HL-60/S4 treated with phorbol 12-myristate 13-acetate at 8.2 ng/mL for 4 days and 3 days (cell line): Measurements from ENCODE around the gene PRDM15.

ENCODE experiments used
- in situ Hi-C: fragments of 300-500 bp; cut with MboI; formaldehyde crosslinking; loops from 2 replicates; pipeline ENCODE4 v1.15.0; 2022; ENCODE audit warnings: low sequenced_read_pairs

PRDM15 gene

DNA sequence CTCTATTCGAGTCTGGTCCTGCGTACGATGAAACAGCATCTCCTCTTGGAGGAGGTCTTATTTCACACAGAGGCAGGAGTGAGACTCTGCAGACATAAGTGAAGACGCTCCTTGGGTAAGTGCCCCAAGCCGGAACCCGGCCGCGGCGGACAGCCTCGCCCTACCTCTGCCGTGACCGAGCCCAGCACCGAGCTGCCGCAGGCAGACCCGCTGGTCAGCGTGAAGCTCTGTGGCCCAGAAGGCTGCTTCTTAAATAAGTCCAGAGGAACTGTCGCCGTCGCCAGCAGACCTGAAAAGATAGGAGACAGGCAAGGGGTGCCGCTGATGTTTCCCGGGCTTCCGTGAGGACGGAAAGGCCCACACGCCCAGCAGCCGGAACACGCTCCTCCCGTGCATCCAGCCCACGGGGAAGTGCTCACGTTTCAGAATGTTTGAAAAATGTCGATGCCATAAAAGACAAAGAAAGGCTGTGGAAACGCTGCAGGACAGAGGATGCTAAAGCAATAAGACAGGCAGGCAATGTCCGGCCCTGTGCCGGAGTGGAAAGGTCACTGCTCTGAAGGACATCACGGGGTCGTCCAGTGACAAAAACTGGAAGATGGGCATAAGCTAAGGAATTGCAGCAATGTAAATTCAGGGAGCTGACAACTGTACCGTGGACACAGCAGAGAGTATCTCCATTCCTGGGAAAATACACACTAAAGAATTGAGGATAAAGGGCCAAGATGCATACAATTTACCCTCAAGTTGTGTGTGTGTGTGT is 28.5 kb upstream of the PRDM15 start:
- in situ Hi-C loops, result no loop called here

DNA sequence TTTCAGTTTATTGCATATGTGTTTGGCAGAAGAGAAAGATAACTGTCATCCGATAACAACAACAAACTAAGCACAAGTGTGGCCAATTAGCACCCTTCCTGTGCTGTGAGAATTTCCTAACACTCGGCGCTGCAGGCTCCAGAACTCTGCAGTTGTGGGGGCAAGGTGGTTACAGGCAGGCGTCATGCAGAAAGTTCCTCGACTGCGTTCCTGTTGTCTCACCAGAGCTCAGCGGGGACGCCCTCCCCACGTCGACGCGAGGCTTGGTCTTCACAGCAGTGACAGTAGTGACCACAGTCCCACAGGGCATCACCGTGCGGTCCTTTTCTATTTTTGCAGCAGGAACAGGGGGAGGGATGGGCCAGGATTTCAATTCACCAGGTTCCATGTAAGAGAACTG is 27.6 kb upstream of the PRDM15 start:
- in situ Hi-C loops, result no loop called here

- in situ Hi-C loops, result no loop called here
Observed at GRCh38 chr21:41903559-41904351, 24.6 kb upstream of the PRDM15 start.

DNA sequence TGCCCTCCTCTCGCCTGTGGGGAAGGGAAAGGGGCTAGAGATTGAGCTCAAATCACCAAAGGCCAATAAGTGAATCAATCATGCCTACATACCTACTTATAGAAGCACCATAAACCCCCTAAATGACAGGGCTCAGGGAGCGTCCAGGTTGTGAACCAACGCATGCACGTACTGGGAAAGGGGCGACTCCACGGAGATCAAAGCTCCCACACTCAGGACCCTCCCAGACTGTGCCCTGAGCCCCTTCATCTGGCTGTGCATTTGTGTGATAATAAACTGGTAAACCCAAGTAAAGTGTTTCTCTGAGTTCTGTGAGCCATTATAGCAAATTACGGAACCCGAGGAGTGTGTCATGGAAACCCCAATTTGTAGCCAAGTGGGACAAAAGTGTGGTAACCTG is 23.8 kb upstream of the PRDM15 start:
- in situ Hi-C loops, result no loop called here

DNA sequence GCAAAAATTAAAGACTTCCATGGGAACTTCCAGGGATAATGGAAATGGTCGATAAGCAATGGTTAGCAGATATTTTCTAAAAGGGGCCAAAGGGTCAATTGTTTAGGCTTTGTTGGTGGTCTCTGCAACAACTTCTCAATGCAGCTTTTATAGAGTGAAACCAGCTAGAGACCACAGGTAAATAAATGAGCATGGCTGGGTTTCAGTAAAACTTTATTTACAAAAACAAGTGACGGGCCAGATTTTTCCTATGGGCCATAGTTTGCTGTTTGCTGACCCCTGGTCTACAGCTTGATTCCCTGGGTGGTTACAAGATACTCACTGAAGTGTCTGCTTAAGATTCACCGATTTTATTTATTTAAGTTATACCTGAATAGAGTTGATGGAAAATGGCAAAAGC is 22.6 kb upstream of the PRDM15 start:
- in situ Hi-C loops, result no loop called here

DNA sequence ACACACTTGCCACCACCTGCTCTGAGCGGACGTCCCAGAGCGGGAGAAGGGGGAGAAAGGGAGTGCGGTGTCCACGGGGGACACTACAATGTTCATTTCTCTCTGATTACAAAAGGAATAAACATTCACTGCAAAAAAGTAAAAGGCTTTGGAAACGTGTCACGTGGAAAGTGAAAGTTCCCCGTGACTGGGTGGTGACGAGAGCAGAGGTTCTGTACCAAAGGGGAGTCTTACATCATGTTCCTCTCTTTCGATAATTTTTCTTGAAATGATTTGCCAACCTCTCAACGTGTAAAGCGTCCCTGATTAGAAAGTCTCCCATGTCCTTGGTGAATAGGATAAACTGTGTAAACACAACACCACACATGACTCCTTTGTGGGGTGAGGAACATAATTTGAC is 22.0 kb upstream of the PRDM15 start:
- in situ Hi-C loops, result no loop called here

DNA sequence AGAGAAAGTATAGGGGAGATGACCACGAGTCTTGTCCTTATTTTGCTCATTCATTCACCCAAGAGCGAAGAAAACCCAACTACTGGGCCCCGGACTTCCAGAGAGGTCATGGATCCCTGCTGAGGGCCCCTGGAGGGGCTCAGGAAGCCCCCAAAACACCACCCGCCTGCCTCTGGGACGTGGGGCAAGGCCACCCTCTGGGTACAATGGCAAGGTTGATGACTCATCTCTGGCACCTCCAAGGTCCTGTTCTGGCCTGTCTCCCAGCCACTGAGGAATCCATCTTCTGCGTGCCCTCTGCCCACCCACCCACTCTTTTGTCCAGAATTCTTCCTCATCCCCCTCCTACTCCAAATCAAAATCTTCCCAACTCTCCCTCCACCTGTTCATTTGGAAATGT is 21.3 kb upstream of the PRDM15 start:
- in situ Hi-C loops, result no loop called here

DNA sequence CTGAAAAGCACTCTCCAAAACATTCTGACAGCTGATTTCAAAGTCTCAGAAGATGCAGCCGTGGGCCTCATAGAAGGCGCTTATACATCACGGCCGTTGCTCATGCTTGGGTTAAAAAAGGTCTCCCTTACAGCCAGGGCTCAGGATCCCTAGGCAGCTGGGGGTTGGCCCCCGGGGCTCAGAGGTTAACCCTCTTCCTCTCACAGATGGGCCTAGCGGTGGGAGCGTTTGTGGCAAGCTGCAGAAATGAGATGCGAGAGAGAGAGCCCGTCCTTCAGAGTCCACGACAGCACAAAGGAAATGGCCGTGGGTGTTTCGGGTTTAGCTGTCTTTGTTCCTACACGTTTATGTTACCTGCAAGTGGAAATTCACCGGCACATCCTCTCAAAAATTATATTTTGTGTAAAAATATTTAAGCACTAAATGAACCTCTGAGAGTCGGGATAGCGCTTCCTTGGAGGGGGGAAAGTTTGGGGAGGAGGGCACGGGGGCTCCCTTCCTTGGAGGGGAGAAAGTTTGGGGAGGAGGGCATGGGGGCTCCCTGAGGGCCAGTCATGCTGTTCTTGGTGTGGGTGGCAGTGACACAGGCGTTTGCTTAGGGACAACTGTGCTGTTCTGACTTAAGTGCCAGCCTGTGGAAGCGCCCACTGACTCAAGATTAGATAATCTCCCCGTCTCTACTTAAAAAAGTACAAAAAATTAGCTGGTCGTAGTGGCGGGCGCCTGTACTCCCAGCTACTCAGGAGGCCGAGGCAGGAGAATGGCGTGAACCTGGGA is 20.5 kb upstream of the PRDM15 start:
- in situ Hi-C loops, result no loop called here

DNA sequence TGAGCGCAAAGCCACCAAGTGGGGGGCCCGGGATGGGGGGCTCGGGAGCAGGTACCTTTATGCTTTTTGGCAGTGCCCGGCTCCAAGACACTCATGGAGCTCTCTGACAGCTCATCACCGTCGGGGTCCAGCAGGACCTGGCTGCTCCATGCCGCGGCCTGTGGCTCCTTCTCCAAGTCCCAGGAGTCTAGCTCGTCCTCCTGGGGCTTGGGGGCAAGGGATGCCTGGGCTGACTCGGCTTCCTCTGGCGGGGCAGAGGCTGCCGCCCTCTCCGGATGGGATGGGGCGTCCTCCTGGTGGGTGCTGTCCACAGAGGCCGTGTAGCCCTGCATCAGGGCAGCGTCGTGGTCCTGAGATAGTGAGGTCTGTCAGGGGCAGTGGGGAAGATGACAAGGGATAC is 19.9 kb upstream of the PRDM15 start:
- in situ Hi-C loops, result no loop called here

GRCh38 chr21:41897700-41898099 is 18.6 kb upstream of the PRDM15 start:
- in situ Hi-C loops, result no loop called here

DNA sequence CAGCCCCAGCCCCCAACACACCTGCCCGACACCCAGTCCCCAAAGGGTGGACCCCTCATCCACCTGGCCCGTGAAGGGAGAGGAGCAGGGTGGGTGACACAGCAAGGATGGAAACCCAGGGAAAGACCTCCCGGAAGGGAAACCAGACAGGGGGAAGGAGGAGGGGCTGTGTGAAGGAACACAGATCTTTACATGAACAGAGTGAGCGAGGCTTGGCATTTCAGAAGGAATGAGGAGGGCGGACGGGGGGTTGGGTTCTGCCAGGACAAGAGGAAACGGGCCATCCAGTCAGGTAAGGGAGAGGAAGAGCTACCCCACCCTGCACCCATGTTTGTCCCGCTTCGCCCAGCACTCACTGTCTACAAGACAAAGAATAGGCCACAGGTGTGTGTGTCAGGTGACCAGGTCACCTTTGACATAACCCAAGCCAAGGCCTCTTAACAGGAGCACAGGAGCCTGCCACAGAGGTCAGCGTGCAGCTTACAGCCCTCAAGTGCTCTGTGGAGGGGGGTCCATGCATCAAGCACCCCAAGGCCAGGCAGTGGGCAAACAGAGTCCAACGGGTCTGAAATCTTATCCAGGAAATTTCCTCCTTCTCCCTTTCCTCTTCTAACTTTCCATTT is 18.0 kb upstream of the PRDM15 start:
- in situ Hi-C loops, result no loop called here

GRCh38 chr21:41895643-41896493 is 16.7 kb upstream of the PRDM15 start:
- in situ Hi-C loops, result no loop called here

DNA sequence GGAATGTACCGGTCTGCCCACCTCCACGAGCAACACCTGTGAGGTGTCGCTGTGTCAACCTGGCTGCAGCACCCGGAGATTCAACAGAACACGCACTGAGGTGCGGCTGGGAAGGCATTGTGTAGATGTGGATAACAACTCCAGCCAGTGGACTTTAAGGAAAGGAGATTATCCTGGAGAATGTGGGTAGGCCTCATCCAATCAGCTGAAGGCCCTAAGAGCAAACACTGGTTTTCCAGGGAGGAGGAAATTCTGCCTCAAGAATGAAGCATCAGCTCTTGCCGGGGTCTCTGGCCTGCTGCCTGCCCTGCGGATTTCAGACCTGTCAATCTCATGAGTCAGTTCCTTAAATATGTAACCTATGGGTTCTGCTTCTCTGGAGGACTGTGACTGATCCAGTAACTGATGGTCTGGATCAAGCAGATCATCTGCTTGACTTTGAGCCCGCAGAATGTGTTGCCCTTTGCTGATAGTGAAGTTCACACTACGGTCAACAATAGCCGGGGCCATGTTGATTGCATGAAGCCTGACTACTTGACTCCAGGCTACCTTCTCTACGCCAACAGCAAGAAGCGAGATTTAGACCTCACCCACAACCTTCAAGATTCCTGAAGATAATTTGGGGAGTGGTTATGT is 15.9 kb upstream of the PRDM15 start:
- in situ Hi-C loops, result no loop called here

GRCh38 chr21:41894511-41894910 is 15.4 kb upstream of the PRDM15 start:
- in situ Hi-C loops, result no loop called here

- in situ Hi-C loops, result no loop called here
Observed at GRCh38 chr21:41892726-41893125, 13.6 kb upstream of the PRDM15 start.

DNA sequence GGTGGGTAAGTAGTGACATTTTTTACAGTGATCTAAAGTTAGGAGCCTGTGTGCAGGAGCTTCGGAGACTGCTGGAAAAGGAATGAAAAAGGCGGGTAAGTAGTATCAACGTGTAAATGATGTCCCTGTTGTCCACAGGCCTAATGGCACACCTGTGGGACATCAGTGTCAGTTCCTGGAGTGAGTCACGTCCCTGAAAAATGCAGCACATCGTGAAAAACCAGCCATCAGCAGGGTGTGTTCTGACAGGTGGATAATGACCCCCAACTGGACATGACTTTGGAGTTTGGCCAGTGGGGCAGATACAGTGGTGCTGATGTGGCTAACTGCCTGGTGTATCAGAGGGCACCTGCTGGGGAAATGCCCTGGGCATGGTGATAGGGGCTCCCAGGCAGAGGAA is 12.0 kb upstream of the PRDM15 start:
- in situ Hi-C loops, result no loop called here

- in situ Hi-C loops, result no loop called here
Observed at GRCh38 chr21:41890355-41890754, 11.2 kb upstream of the PRDM15 start.

GRCh38 chr21:41888749-41889376 is 9.7 kb upstream of the PRDM15 start:
- in situ Hi-C loops, result no loop called here

GRCh38 chr21:41887667-41888066 is 8.5 kb upstream of the PRDM15 start:
- in situ Hi-C loops, result no loop called here
